GM18909 (cell line): ENCODE results near the gene ITGA1.

Experiments
- ATAC-seq: cut with Tn5 transposase; IDR thresholded peaks from one replicate; pipeline ENCODE4 v1.9.1; 2021; ENCODE audit warnings: mild to moderate bottlenecking; ENCODE audit not compliant: unreplicated experiment, poor library complexity

Gene ITGA1

DNA sequence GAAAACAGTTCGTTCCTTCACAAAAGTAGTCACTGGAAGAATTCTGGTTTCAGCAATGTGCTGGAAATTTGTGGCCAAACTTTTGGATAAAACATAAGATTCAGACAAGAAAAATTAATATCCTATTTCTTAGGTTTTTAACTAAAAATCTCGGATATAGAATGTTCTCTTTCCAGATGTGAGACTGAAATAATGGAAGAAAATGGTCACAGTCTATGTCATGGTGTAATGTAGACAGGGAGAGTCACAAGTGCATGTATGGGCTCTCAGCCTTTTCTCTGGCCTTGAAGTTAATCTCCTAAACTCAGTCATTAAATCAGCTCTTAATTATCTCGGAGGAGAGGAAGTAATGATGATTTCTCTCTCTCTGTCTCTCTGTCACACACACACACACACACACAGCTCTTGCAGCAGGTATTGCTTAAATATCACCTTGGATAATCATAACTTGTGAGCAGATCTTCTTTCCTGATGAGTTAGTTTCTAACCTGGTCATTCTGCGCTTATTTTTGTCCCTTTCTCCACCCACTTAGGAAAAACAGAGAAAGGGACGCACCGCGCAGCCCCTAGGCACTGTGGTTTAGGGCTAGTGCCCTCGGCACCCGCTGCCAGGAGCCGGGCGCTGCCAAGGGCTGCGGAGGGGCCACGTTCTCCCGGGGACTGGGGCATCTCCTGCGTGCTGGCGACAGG is 200.8 kb downstream of the ITGA1 start:
- ATAC-seq, result no peak

DNA sequence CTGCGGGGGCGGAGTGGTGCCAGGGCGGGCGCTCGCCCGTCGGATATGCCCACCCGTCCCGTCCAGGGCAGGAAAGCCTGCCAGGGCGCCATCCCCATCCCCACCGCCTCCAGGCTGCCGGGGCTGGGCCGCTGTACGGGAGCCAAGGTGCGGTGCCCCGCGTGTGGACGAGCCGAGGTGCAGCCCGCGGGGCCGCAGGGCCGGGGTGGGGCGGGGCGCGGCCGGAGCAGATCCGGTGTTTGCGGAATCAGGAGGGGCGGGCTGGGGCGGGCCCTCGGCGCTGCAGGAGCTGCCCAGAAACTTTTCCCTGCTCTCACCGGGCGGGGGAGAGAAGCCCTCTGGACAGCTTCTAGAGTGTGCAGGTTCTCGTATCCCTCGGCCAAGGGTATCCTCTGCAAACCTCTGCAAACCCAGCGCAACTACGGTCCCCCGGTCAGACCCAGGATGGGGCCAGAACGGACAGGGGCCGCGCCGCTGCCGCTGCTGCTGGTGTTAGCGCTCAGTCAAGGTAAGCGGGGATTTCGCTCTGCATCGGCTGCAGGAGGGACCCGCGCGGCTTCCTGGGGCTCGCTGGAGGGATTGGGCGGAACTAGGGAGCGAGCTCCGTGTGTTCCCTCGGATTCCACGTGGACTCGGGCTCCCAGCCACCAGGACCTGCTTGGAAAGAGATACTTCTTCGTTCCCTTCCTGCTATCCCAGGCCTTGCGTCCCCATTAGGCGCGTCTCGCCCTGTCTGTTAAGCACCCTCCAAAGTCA is 201.5 kb downstream of the ITGA1 start, which contains the start of gene ITGA2:
Gene ITGA2 (plus strand): TSS at position 328 of the 756 bp plus-strand sequence. CDS start 117 bp downstream, at position 445.
- ATAC-seq, result peak; percentile 68

DNA sequence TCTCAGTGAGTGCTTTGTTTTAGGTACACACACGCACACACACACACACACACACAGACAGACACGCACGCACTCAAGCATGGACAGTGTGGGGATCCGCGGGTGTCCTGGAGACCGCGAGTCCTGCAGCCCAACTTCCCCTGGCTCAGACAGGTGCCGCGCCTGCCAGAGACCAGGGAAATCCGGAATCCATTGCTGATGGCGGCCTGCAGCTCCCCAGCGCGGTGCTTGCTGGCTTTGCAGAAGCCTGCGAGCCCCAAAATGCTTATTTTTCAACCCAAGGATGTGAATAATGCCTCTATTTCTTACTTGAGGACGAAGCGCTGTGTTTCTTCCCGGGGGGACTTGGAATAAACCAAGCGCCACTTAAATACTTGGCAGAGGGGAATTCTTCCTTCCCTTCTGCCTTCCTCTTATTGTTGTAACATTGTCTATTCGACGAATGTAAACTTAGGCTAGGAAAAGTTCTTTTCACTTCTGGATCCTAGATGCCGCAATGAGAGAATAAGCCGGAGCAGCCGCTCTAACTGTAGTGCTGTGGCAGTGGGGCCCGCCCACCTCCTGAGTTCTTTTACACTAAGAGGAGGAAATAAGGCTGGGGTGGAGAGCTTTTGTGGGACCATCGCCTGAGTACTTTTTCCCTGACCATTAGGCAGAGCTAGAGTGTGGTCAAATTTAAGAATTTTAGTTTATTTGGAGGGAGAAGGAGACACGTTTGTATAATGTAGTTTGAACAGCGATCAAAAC is 202.2 kb downstream of the ITGA1 start:
- peak; percentile 33 for ATAC-seq

DNA sequence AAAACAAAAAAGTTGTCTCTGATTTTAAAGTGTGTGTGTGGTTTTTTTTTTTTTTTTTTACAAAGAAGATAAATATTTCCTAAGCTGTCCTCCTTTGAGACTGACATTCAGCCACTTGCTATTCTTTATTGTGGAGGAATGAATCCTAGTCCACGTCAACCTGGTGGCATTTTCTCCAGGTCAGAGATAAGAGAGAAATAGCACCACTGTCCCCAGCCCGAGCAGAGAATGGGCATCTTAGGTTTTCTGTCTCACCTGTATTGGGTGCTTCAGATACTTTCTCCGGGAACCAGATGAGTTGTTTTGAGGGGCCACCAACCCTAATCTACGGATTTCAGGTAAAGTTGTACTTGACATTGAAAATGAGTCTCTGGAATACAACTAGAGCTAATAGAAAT is 202.8 kb downstream of the ITGA1 start:
- no peak for ATAC-seq

DNA sequence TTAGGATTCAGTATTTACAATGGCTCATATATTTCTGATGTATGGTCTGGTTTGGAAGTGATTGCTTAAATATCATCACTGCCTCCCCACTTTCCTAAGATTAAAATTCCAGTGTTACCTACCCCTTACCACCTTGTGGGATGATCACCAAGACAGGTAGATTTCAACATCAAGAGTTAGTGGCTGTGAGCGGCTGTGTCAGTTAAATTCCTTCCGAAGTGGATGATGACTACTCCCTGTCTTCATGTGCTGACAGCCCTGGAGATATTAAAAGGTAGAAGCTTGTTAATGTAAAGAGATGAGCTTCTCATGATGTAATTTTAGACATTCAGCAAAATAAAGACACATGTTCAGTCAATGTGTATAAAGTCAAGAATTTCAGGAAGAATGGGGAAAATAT is 205.7 kb downstream of the ITGA1 start:
- ATAC-seq, result no peak

DNA sequence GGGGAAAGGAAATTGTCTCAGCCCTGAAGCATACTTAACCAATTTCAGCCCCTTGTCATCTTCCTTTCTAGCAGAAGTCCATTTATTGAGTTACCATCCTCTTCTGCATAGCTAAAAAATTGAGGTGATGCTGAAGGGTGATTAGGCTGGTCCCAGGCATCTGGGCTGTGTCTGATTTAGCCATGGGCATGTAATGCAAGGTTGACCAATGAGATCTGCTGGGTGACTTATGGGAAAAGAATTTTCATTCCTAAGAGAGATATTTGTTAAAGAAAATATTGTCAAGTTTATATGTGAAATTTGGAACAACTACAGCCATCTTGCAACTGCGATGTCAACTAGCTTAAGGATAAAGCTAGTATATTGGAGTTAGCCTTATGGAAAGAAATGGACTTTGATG is 206.6 kb downstream of the ITGA1 start:
- ATAC-seq, result no peak

DNA sequence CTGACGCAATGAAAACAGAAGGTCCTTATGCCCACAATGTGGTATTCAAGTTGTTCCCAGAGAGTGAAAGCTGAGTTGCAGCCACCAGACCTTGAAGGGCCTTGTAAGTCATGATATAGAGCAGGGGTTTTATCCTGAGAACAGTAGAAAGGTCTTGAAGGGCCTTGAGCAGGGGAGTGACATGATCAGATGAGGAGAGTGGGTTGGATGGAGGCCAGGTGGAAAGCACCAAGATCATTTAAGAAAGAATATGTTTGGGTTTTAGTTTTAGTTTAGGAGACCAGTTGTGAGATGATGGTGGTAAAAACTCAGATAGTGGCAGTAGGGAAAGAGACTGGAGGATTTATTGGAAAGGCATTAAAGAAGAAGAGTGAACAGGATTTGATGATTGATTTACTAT is 207.4 kb downstream of the ITGA1 start:
- ATAC-seq, result no peak

DNA sequence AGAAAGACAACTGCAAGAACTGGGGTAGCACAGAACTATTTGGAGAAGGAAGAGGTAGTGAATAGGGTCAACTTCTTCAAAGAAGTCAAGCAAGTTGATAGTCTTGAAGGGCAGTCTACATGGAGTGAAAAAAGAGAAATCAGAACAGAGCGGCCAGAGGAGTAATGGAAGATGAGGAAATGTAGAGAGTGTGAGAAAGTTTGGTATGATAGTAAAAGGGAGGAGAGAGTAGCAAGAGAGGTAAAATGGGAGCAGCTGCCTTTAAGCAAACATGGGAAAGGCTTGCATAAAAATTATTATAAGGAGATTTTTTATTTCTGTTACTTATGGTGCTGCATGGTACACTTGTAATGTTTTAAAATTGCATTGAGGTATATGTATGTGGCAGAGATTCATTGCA is 208.2 kb downstream of the ITGA1 start:
- no peak for ATAC-seq

DNA sequence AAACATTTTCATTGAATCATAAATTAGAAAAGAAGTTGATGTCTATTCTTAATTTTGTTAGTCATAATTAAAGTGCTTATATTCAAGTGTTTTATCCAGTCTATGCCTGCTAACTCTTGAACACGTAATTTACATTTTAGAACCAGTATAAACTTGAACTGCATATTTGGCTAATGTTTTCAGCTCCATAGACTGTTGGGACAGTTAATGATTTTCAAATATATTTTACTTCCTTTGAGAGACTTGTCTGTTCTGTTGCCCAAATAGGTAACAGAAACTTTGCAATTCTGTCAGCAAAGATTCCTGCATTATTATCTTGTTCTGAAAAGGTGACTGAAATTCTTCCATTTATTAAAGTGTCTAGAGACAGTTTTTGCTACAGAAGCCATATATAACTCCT is 209.3 kb downstream of the ITGA1 start:
- no peak for ATAC-seq

DNA sequence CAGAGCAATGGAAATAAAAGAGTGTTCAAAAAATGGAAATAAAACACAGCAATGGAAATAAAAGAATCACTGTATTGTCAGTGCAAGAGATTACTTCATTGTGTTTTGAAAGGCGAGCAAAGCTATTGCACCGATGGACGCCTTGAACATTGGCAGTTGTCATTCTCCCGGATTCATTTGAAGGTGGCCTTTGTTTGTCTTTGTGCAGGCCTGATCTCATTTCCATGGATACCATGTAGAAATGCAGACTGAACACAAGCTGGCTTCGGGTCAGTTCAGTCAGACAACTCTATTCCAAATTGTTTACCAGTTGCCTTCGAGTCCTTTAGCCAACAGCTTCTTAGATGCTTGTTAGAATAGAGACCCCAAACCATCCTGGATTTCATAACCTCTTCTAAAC is 209.7 kb downstream of the ITGA1 start:
- no peak for ATAC-seq

DNA sequence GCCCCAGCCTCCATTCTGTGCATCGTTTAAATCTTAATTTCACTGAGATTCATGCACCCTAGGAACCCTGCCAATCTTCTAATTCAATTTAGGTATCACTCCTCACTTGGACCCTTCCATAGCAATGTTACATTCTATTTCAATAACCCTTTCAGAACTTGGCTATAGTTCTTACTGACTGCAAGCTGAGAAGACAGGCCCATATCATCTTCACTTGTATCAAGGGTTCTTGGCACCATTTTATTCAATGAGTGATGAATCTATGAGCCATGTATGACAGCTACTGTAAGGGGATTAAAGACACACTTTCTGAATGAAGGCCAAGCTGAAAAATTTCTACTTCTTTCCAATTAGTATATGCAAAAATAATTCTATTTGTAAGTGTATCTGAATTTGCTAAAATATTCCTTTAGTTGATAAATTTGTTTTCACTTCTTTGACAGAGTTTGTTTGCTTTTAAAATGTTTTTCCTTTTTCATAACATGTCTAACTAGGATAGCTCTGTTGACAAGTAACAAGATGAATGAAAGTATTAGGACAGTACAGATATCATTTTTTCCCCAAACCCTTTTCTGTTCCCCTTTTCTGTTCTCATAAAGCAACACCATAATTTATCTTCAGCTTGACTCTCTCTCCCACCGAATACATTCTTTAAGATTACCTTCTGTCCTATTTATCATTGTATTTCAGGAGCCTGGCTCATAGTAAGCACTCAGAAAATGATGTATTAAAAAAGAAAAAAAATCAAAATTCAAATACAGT is 211.0 kb downstream of the ITGA1 start:
- ATAC-seq, result peak; percentile 60

DNA sequence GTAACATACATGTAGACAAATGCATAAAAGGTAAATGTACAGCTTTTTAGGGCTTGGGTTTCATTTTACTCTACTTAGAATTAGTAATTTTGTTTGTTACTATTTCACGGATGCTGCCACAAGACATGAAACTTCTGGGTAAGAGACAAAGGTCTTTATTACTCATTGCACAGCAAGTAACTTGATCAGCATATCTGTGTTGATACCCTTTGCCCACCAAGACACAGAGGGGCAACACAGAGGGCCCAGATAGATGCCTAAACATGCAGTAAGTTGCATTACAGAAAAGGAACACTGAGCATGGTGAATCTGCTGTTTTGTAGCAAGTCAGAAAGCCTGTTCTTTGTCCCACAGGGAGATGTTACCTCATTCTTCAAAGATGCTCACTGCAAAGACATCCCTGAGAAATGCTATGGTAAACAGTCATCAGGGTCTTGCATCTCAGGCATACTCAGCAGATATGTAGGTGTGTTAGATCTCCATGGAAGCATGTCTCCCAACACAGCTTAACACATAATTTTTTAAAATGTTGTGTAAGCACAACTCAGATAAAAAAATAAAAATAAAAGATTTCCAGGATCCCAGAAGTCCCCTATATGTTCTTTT is 211.7 kb downstream of the ITGA1 start:
- ATAC-seq, result peak; percentile 46

DNA sequence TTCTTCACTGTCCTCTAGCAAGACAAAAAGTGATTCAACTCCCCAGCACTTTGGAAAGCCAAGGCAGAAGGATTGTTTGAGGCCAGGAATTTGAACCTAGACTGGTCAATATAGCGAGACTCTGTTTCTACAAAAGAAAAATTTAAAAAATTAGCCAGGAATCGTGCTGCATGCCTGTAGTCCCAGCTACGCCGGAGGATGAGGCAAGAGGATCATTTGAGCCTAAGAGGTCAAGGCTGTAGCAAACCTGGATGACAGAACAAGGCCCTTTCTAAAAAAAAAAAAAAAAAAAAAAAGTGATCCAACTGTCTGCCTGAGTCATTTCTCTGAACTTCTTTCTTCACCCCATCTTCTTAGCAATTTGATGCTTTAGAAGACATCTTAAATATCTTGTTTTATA is 213.8 kb downstream of the ITGA1 start:
- ATAC-seq, result no peak

DNA sequence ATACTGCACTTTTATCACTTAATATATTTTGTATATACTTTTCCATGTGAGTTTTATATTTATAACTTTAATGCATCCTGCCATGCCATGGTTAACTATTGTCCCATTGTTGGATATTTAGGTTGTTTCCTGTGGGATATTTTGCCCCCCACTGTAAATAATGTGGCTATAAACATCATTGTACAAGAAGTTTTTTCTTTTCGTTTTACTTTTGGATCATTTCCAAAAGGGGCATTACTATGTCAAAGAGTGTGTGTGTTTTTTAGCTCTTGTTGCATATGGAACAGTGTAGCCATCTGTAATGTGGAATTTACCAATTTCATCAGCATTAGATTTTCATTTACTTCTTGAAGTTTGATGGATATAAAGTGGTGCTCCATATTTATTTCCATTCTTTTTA is 214.8 kb downstream of the ITGA1 start:
- no peak for ATAC-seq

DNA sequence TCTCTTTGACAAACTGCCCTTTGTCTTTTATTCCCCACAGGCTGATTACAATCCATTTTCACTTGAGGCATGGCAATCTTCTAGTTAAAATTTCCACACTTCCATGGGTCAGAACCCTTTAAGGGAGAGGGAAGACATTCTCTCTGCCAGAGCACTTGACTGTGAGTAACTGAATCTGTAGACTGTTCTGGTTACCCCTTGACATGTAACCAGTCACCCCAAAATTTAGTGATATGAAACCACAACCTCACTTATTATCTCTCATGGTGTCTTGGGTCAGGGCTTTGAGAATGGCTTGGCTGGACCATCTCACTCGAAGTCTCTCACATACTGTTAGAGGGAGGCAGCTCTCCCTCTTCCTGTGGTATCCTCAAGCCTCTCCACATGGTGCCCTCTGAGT is 215.4 kb downstream of the ITGA1 start:
- ATAC-seq, result no peak

DNA sequence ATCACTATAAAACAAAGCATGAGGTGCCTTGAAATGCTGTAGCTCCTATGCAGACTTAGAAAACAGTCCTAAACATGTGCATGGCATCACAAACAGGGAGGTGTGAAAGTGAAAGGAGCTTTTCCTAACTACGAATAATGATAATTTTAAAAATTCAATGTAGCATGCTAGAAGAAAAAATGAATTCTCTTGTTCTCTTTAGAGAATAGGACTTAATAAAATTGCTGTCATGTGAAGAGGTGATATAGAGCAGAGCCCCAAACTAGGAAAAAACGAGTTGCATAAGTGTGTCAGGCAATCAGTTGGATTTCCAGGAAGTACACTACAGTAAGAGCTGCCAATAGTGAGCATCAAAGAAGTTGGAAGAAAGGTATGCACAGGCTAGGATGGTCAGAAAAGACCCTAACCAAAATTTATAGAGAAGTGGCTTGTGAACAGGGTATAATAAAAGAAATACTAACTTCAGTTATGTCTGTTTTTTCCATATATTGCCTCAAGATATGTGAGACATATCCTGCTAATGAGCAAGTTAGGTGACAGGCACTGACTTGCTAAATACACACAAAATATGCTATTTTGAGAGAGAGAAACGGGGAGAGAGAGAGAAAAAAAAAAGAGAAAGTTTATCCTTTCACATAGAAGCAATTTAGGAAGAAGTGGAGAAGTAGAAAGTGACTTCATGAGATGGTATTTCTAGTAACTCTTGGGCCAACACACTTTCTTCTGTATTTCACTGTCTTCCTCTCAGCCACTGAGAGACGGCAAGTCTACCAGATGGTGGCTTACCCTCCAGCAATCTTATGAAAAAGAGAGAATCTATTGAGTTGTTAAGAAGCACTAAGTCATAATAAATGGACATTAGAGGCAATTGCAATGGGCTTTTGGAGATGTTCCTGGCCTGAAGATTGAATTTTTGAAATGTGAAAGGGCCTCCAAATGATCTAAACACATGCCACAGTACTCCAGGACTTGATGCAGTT is 219.5 kb downstream of the ITGA1 start:
- no peak for ATAC-seq

DNA sequence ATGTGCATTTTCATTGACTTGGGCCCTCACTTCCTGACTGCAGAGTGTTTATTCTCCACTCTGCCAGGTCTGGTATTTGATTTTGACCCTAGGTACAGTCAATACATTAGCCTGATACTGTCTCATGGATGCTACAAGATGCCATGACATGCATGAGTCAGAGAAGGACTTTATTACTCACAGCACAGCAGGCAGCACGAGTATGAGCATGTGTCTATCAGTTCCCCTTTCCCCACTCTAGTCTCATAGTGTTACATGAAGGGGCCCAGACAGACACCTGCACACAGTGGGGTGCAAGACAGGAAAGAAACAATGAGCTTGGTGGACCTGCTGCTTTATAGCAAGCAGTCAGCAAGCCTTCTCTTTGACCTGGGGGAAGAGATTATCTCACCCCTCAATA is 221.0 kb downstream of the ITGA1 start:
- ATAC-seq, result peak; percentile 94
